ENCODE data around the gene SLCO2A1. TPM values are rescaled to one million over a fixed set of nuclear protein-coding genes. Genes with fewer than 3 reads are reported as not detected.

SLCO2A1 gene
- total RNA-seq, 1 donor from 2014 or later = not detected

DNA sequence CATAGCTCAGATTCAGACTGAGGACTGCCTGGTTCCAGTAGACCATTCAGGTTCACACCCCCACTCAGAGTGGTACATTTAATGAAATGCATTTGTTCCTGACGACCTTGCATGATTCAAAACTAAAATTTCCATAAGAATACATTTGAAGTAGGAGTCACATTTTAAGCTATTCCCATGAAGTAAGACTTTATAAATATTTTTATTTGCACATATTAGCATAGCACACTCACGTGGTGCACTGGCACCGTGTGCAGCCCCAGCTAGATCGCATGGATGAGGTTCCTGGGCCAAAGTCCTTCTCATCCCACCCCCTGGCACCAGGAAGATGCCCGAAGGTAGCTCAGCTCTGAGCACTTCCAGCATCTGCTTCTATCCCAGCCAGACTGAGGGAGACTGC, 59.4 kb downstream of the SLCO2A1 start:
- TF ChIP-seq, protein P1, sequence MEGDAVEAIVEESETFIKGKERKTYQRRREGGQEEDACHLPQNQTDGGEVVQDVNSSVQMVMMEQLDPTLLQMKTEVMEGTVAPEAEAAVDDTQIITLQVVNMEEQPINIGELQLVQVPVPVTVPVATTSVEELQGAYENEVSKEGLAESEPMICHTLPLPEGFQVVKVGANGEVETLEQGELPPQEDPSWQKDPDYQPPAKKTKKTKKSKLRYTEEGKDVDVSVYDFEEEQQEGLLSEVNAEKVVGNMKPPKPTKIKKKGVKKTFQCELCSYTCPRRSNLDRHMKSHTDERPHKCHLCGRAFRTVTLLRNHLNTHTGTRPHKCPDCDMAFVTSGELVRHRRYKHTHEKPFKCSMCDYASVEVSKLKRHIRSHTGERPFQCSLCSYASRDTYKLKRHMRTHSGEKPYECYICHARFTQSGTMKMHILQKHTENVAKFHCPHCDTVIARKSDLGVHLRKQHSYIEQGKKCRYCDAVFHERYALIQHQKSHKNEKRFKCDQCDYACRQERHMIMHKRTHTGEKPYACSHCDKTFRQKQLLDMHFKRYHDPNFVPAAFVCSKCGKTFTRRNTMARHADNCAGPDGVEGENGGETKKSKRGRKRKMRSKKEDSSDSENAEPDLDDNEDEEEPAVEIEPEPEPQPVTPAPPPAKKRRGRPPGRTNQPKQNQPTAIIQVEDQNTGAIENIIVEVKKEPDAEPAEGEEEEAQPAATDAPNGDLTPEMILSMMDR (IDR thresholded peaks at IDR 0.05; ENCODE audit: insufficient read depth, low read length, severe bottlenecking) = no peak
- DNase-seq (ENCODE audit: low read depth) (no peak), FAIRE-seq (no peak)
- Histone ChIP-seq H3K27me3 (ENCODE audit: control insufficient read depth, insufficient read depth, low read length) (peaks cover 14% of the 10 kb centered on the region), H3K36me3 (ENCODE audit: control insufficient read depth, insufficient read depth, low read length) (no peaks in the 10 kb centered on the region), H3K4me3 (ENCODE audit: low read depth, low read length) (no peak overlapping the region)

DNA sequence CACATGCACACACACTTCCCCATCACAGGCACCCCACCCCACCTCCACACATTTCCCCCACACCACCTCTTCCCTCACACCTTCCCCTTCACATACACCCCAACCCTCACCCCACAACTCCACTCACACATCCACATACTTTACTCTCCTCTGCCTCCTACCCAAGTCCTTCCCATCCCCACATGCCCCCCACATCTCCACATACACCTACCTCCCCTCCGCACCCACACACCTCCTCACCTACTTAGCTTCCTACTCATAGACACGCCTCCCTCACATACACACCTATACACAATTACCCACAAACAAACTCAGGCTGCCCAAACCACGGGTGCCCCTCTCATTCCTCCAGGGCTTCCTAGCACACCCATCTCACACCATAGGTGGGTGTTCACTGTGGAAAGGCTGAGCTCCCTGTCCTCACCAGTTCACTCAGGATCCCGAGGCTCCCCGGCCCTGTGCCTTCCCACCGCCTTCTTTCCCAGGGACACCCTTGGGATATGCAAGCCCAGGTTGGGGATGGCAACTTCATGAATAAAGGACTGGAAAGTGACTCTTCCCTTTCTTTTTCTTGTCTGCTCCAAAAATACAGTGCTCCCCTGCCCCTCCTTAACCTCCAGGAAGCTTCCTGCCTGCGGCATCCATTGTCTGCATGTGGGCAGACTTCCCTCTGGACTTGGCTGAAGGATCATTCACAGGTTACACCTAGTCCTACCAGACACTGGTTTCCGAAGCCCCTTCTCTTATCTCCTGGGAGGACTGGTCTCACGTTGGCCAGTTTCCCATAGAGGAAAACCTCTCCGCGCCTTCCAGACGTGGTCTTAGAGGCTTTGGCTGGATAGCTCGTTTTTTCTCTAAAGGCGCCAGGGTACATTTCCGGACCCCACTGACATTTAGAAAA, 61.5 kb downstream of the SLCO2A1 start:
- TF ChIP-seq, protein P1 (IDR thresholded peaks at IDR 0.05; ENCODE audit: insufficient read depth, low read length, severe bottlenecking) = no peak
- no peak for FAIRE-seq
- H3K36me3 ChIP-seq (ENCODE audit: control insufficient read depth, insufficient read depth, low read length) = no peaks in the 10 kb centered on the region

DNA sequence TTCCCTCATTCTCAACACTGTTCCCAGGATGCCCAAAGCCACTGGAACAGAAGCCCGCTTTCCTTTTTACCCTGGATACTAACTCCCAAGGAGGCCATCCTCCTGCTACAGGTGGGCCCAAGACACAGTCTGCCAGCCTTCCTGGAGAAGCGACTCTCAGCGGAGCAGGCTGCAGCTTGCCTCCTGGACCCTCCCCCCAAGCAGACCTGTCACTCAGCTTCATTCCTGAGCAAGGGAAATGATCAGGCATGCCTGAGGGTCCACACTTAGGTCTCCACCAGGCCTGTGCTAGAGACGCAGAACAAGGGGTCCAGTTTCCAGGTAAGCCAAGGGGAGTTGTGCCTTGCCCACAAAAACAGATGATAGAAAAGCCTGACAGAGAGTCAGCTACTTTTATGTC, 62.8 kb downstream of the SLCO2A1 start:
- TF ChIP-seq, protein P1 (IDR thresholded peaks at IDR 0.05; ENCODE audit: insufficient read depth, low read length, severe bottlenecking) = no peak
- no peak for DNase-seq (ENCODE audit: low read depth)
- H3K4me3 ChIP-seq (ENCODE audit: low read depth, low read length) = no peak overlapping the region
- peaks cover 14% of the 10 kb centered on the region for H3K27me3 ChIP-seq (ENCODE audit: control insufficient read depth, insufficient read depth, low read length)
- no peaks in the 10 kb centered on the region for H3K36me3 ChIP-seq (ENCODE audit: control insufficient read depth, insufficient read depth, low read length)
- FAIRE-seq = no peak

More for the DNA sequence above, 61.5 kb downstream of the SLCO2A1 start:
- no peak overlapping the region for H3K4me3 ChIP-seq (ENCODE audit: low read depth, low read length)
- DNase-seq (ENCODE audit: low read depth) = no peak
- peaks cover 14% of the 10 kb centered on the region for H3K27me3 ChIP-seq (ENCODE audit: control insufficient read depth, insufficient read depth, low read length)

DNA sequence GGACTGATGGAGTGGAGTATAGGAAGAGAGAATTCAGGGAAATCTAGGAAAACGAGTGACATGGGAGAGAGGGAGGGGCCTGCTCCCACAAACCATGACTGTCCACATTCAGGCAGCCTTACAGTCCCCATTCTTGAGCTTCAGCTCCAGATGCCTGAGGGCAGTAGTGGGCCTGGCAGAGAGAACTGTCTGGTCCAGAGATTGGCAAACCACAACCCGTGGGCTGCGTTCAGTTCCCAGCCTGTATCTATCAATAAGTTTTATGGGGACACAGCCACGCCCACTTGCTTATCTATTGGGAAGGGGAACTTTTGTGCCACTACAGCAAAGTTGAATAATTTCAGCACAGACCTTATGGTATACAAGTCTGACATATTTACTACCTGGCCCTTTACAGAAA, 63.8 kb downstream of the SLCO2A1 start:
- FAIRE-seq = no peak
- Histone ChIP-seq H3K4me3 (ENCODE audit: low read depth, low read length) (no peak overlapping the region), H3K27me3 (ENCODE audit: control insufficient read depth, insufficient read depth, low read length) (peaks cover 15% of the 10 kb centered on the region), H3K36me3 (ENCODE audit: control insufficient read depth, insufficient read depth, low read length) (no peaks in the 10 kb centered on the region)
- DNase-seq (ENCODE audit: low read depth) = no peak
- TF ChIP-seq, protein P1 (IDR thresholded peaks at IDR 0.05; ENCODE audit: insufficient read depth, low read length, severe bottlenecking) = no peak

DNA sequence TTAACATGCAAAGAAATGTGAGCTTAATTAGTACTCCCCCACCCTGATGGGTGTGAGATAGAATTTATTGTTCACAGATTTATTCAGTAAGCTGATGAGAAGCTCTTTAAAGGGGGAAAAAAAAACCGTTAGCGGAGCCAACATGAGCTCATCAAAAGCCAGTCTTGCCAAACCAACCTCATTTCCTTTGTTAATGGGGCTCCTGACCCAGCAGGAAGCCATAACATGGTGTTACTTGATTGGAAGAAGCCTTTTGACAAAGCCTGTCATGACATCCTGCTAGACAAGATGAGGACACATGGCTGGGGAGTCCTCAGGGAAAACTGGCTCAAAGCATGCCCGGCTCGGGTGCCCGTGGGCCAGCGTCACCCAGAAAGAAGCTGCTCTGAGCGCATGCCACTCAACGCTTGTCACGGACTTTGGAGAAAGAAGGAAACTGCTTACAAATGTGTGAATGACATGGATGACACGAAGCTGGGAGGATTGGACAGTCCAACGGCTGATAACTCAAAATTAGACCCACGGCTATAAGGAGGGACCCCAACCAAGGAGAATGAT, 64.6 kb downstream of the SLCO2A1 start:
- FAIRE-seq (no peak), DNase-seq (ENCODE audit: low read depth) (no peak)
- TF ChIP-seq, protein P1 (IDR thresholded peaks at IDR 0.05; ENCODE audit: insufficient read depth, low read length, severe bottlenecking) = no peak
- Histone ChIP-seq H3K4me3 (ENCODE audit: low read depth, low read length) (no peak overlapping the region), H3K36me3 (ENCODE audit: control insufficient read depth, insufficient read depth, low read length) (no peaks in the 10 kb centered on the region), H3K27me3 (ENCODE audit: control insufficient read depth, insufficient read depth, low read length) (peaks cover 15% of the 10 kb centered on the region)
